ENCODE data around the gene PEAK1.
A peak's percentile ranks its signal among the peaks of the same experiment; 100 is the strongest.

Gene PEAK1

GRCh38 chr15:77112838-77113504, 306.9 kb downstream of the PEAK1 start:
- H3K27me3 ChIP-seq (replicated peaks; ENCODE audit: control insufficient read depth, insufficient read depth, low read length): no peaks in the 10 kb centered on the region
- DNase-seq (ENCODE audit: extremely low read depth, insufficient read length): no peak
- no peak for TF ChIP-seq CTCF (IDR thresholded peaks at IDR 0.05; ENCODE audit: insufficient read depth, low read length, poor library complexity, severe bottlenecking)
- H3K4me3 ChIP-seq (replicated peaks; ENCODE audit: low read depth, low read length): no peak overlapping the region
- no peaks in the 10 kb centered on the region; the same call in 1 of the 2 replicates for H3K36me3 ChIP-seq (ENCODE audit: control insufficient read depth, insufficient read depth, low read length)

- no peak for DNase-seq (ENCODE audit: extremely low read depth, insufficient read length)
- H3K27me3 ChIP-seq (replicated peaks; ENCODE audit: control insufficient read depth, insufficient read depth, low read length): no peaks in the 10 kb centered on the region
- H3K4me3 ChIP-seq (replicated peaks; ENCODE audit: low read depth, low read length): no peak overlapping the region
- TF ChIP-seq CTCF (IDR thresholded peaks at IDR 0.05; ENCODE audit: insufficient read depth, low read length, poor library complexity, severe bottlenecking): no peak
- H3K36me3 ChIP-seq (ENCODE audit: control insufficient read depth, insufficient read depth, low read length): no peaks in the 10 kb centered on the region; the same call in 1 of the 2 replicates
Measured at GRCh38 chr15:77111789-77112188, 308.1 kb downstream of the PEAK1 start.

GRCh38 chr15:77107531-77108355, 312.2 kb downstream of the PEAK1 start:
- peak; percentile 83 for TF ChIP-seq CTCF (IDR thresholded peaks at IDR 0.05; ENCODE audit: insufficient read depth, low read length, poor library complexity, severe bottlenecking)
- Histone ChIP-seq H3K27me3 (replicated peaks; ENCODE audit: control insufficient read depth, insufficient read depth, low read length) (no peaks in the 10 kb centered on the region), H3K4me3 (replicated peaks; ENCODE audit: low read depth, low read length) (no peak overlapping the region), H3K36me3 (ENCODE audit: control insufficient read depth, insufficient read depth, low read length) (no peaks in the 10 kb centered on the region; the same call in 1 of the 2 replicates)
- no peak for DNase-seq (ENCODE audit: extremely low read depth, insufficient read length)

GRCh38 chr15:77107068-77107467, 312.8 kb downstream of the PEAK1 start:
- TF ChIP-seq CTCF (IDR thresholded peaks at IDR 0.05; ENCODE audit: insufficient read depth, low read length, poor library complexity, severe bottlenecking): no peak
- Histone ChIP-seq H3K4me3 (replicated peaks; ENCODE audit: low read depth, low read length) (no peak overlapping the region), H3K27me3 (replicated peaks; ENCODE audit: control insufficient read depth, insufficient read depth, low read length) (no peaks in the 10 kb centered on the region), H3K36me3 (ENCODE audit: control insufficient read depth, insufficient read depth, low read length) (no peaks in the 10 kb centered on the region; the same call in 1 of the 2 replicates)
- no peak for DNase-seq (ENCODE audit: extremely low read depth, insufficient read length)

- no peak for DNase-seq (ENCODE audit: extremely low read depth, insufficient read length)
- TF ChIP-seq CTCF (IDR thresholded peaks at IDR 0.05; ENCODE audit: insufficient read depth, low read length, poor library complexity, severe bottlenecking): no peak
Measured at GRCh38 chr15:77104155-77104554, 315.7 kb downstream of the PEAK1 start.

More at GRCh38 chr15:77104155-77104554, 315.7 kb downstream of the PEAK1 start:
- H3K36me3 ChIP-seq (ENCODE audit: control insufficient read depth, insufficient read depth, low read length): no peaks in the 10 kb centered on the region
- no peak overlapping the region for H3K4me3 ChIP-seq (replicated peaks; ENCODE audit: low read depth, low read length)
- H3K27me3 ChIP-seq (replicated peaks; ENCODE audit: control insufficient read depth, insufficient read depth, low read length): no peaks in the 10 kb centered on the region
